Lower leg skin (tissue), 4 donors: ENCODE measurements around the gene ANKRD23. TPM values are rescaled to one million over a fixed set of nuclear protein-coding genes. Genes with fewer than 3 reads are reported as not detected.

Experiments used
- DNase-seq, 2 donors: peaks; one replicate each; pipeline ENCODE4 v3.0.0-alpha.2; 2019; ENCODE audit warnings: low spot score in 2 of 2
- H3K4me3 ChIP-seq: fragments of 200-600 bp; sonication (generic); 2 replicates; pipeline ENCODE4 v1.5.1; 2017; ENCODE audit warnings: mild to moderate bottlenecking, low read depth; ENCODE audit not compliant: poor library complexity, severe bottlenecking
- CTCF ChIP-seq, 3 donors: fragments of 450-650 bp; IDR thresholded peaks; one replicate each; pipeline ENCODE4 v1.5.1; 2016; ENCODE audit warnings: antibody characterized with exemption in 3 of 3, mild to moderate bottlenecking in 3 of 3, moderate library complexity in 2 of 3
- POLR2A ChIP-seq, 2 donors: fragments of 450-650 bp; IDR thresholded peaks; one replicate each; pipeline ENCODE4 v1.6.1; 2016 to 2017; ENCODE audit warnings: antibody characterized with exemption in 2 of 2, mild to moderate bottlenecking in 1 of 2, moderate library complexity in 1 of 2
- WGBS, 2 donors: methylation state at CpG; one replicate each; pipeline ENCODE4 v1.1.5; 2018; 5-methylcytosine and 5-hydroxymethylcytosine counted together
- intact Hi-C: fragments of 100-400 bp; cut with DNase I; formaldehyde crosslinking; loops from one replicate; pipeline ENCODE4 v1.15.0; 2023; ENCODE audit warnings: low total_unique reads
- total RNA-seq, 4 donors: library from RNA; depleted of rRNA; stranded (reverse); fragments of >200 nt; gene quantifications; one replicate each; pipeline ENCODE4 v1.1.0, GENCODE V29; 2016

Gene ANKRD23
- total RNA-seq, 4 donors from 2014 or later: 4.9 to 12.4 (median 8.8) TPM

- DNase-seq: no peak
- TF ChIP-seq POLR2A (IDR thresholded peaks at IDR 0.05): no peak
- no peak for TF ChIP-seq CTCF (IDR thresholded peaks at IDR 0.05)
- no peak overlapping the region for H3K4me3 ChIP-seq
- intact Hi-C loops: no loop called here
- WGBS, 2 donors: 88% methylated on average over 19 to 22 of the region's 22 CpGs
Measured at GRCh38 chr2:96878796-96879544, 35.1 kb upstream of the ANKRD23 start.

- intact Hi-C loops: no loop called here
- TF ChIP-seq POLR2A (IDR thresholded peaks at IDR 0.05): no peak
- TF ChIP-seq CTCF (IDR thresholded peaks at IDR 0.05): no peak
- WGBS, 2 donors: 80 to 86% methylated on average over 5 to 6 of the region's 7 CpGs
- H3K4me3 ChIP-seq: no peak overlapping the region
- DNase-seq: no peak
Measured at GRCh38 chr2:96878171-96878570, 34.4 kb upstream of the ANKRD23 start.

- no peak overlapping the region for H3K4me3 ChIP-seq
- TF ChIP-seq POLR2A (IDR thresholded peaks at IDR 0.05) (no peak), CTCF (IDR thresholded peaks at IDR 0.05) (no peak)
- 61 to 84% methylated on average over 13 to 14 of the region's 15 CpGs for WGBS, 2 donors
- DNase-seq: no peak
- intact Hi-C loops: no loop called here
Measured at GRCh38 chr2:96877631-96878092, 33.8 kb upstream of the ANKRD23 start.

- WGBS, 2 donors: 81 to 85% methylated on average over 6 of the region's 6 CpGs
- H3K4me3 ChIP-seq: no peak overlapping the region
- TF ChIP-seq POLR2A (IDR thresholded peaks at IDR 0.05) (no peak), CTCF (IDR thresholded peaks at IDR 0.05) (no peak)
- DNase-seq: no peak
- intact Hi-C loops: no loop called here
Measured at GRCh38 chr2:96877042-96877451, 33.2 kb upstream of the ANKRD23 start.

GRCh38 chr2:96876269-96877041, 32.6 kb upstream of the ANKRD23 start:
- no peak for DNase-seq
- 88% methylated on average over 12 to 16 of the region's 16 CpGs for WGBS, 2 donors
- no peak for TF ChIP-seq CTCF (IDR thresholded peaks at IDR 0.05)
- TF ChIP-seq POLR2A (IDR thresholded peaks at IDR 0.05): no peak
- H3K4me3 ChIP-seq: no peak overlapping the region
- intact Hi-C loops: no loop called here
